Endothelial cell of umbilical vein (primary cell): ENCODE data around the gene SDC1. TPM values are rescaled to one million over a fixed set of nuclear protein-coding genes. Genes with fewer than 3 reads are reported as not detected.

Source experiments
- BruUV-seq: library from RNA; stranded (reverse); fragments of 400-500 nt; replicated peaks from 2 replicates; lab custom pipeline; 2021; lab: Mats Ljungman, UMichigan
- CTCF ChIA-PET: fragments of 300-600, 350-600 bp; sonication (Branson Sonifier 250); formaldehyde crosslinking; loops from one replicate; lab custom pipeline; 2021; ENCODE audit warnings: antibody characterized with exemption, inconsistent platforms; lab: Charles Lee
- POLR2A ChIA-PET: fragments of 300-600, 350-600 bp; sonication (Branson Sonifier 250); formaldehyde crosslinking; loops from one replicate; lab custom pipeline; 2021; ENCODE audit warnings: antibody characterized with exemption, inconsistent platforms; lab: Charles Lee
- DNase-seq: peaks from one replicate; pipeline ENCODE4 v3.0.0-alpha.2; 2011; ENCODE audit warnings: low read depth, low spot score
- FAIRE-seq: peaks from 2 replicates; lab custom pipeline; 2011; peaks lifted over from hg19 to GRCh38; lab: Jason Lieb, UNC
- H2AFZ ChIP-seq: 2 replicates; pipeline ENCODE4 v1.6.0; 2012; ENCODE audit warnings: low read depth, low read length, control low read depth, inconsistent platforms
- H3K27ac ChIP-seq: 2 replicates; pipeline ENCODE4 v1.5.1; 2011; ENCODE audit warnings: low read depth, mild to moderate bottlenecking, control low read depth, low read length, moderate library complexity; ENCODE audit not compliant: insufficient read depth
- H3K27me3 ChIP-seq, 2 experiments: 2 replicates each; pipeline versions ENCODE4 v1.6.0 to v1.6.1; 2011; ENCODE audit warnings: low read length in 2 of 2, mixed read lengths in 1 of 2; ENCODE audit not compliant: control insufficient read depth in 2 of 2, insufficient read depth in 2 of 2
- H3K36me3 ChIP-seq, 2 experiments: 2 replicates in 1 of 2; 3 replicates in 1 of 2; pipeline ENCODE4 v1.5.1; 2011; ENCODE audit warnings: low read length in 2 of 2, mild to moderate bottlenecking in 1 of 2, moderate library complexity in 1 of 2; ENCODE audit not compliant: control insufficient read depth in 2 of 2, insufficient read depth in 2 of 2; ENCODE audit errors: extremely low read depth in 1 of 2
- H3K4me1 ChIP-seq: 3 replicates; pipeline ENCODE4 v1.5.1; 2011; ENCODE audit warnings: mild to moderate bottlenecking, low read length; ENCODE audit not compliant: control insufficient read depth, insufficient read depth; ENCODE audit errors: extremely low read depth
- H3K4me2 ChIP-seq: 2 replicates; pipeline ENCODE4 v1.6.1; 2011; ENCODE audit warnings: low read length, control low read depth, mixed read lengths; ENCODE audit not compliant: insufficient read depth
- H3K4me3 ChIP-seq, 3 experiments: fragments of 200-600 bp in 1 of 3; sonication (generic), shearing (Covaris generic) in 1 of 3; replicated peaks in 1 of 3; 2 replicates each; pipeline ENCODE4 v1.5.1; 2011 to 2016; ENCODE audit warnings: control low read depth in 3 of 3, low read length in 3 of 3, mild to moderate bottlenecking in 2 of 3, inconsistent platforms in 1 of 3, low read depth in 1 of 3, moderate library complexity in 1 of 3; ENCODE audit not compliant: insufficient read depth in 1 of 3
- H3K79me2 ChIP-seq: 2 replicates; pipeline ENCODE4 v1.6.0; 2012; ENCODE audit warnings: low read length, inconsistent platforms; ENCODE audit not compliant: control insufficient read depth, insufficient read depth
- H3K9ac ChIP-seq: replicated peaks from 2 replicates; pipeline ENCODE3; 2011; ENCODE audit warnings: low read length, control low read depth; ENCODE audit not compliant: insufficient read depth; ENCODE audit errors: extremely low read depth
- H3K9me1 ChIP-seq: replicated peaks from 3 replicates; pipeline ENCODE4 v1.6.0; 2011; ENCODE audit warnings: mild to moderate bottlenecking, low read length; ENCODE audit not compliant: control insufficient read depth, insufficient read depth; ENCODE audit errors: extremely low read depth
- H3K9me3 ChIP-seq: replicated peaks from 2 replicates; pipeline ENCODE4 v1.5.1; 2012; ENCODE audit warnings: low read length, inconsistent platforms; ENCODE audit not compliant: control insufficient read depth, insufficient read depth
- H4K20me1 ChIP-seq: replicated peaks from 2 replicates; pipeline ENCODE3; 2011; ENCODE audit warnings: mild to moderate bottlenecking, low read length; ENCODE audit not compliant: control insufficient read depth, insufficient read depth; ENCODE audit errors: extremely low read depth
- EZH2 ChIP-seq: IDR thresholded peaks from 2 replicates; pipeline ENCODE4 v1.6.1; 2012; ENCODE audit warnings: borderline replicate concordance, low read depth, mild to moderate bottlenecking, moderate library complexity, low read length, inconsistent platforms; ENCODE audit not compliant: severe bottlenecking
- FOS ChIP-seq: IDR thresholded peaks from 2 replicates; pipeline ENCODE4 v1.6.1; 2011; ENCODE audit warnings: mild to moderate bottlenecking, low read length, moderate library complexity, borderline replicate concordance; ENCODE audit not compliant: insufficient read depth
- GATA2 ChIP-seq: IDR thresholded peaks from 2 replicates; pipeline ENCODE4 v1.7.0; 2011; ENCODE audit warnings: low read depth, mild to moderate bottlenecking, moderate library complexity, mixed read lengths, low read length; ENCODE audit not compliant: insufficient read length, insufficient read depth
- JUN ChIP-seq: IDR thresholded peaks from 2 replicates; pipeline ENCODE4 v1.6.1; 2011; ENCODE audit warnings: borderline replicate concordance, low read depth; ENCODE audit not compliant: insufficient read length, insufficient read depth
- MYC ChIP-seq: IDR thresholded peaks from one replicate; pipeline ENCODE4 v1.6.1; 2011; ENCODE audit warnings: mild to moderate bottlenecking, low read depth, low read length
- POLR2A ChIP-seq: IDR thresholded peaks from 2 replicates; pipeline ENCODE4 v1.6.1; 2012; ENCODE audit warnings: low read depth, mild to moderate bottlenecking, control low read depth, low read length
- POLR2AphosphoS5 ChIP-seq: IDR thresholded peaks from 2 replicates; pipeline ENCODE4 v1.6.1; 2012; ENCODE audit warnings: low read depth, mild to moderate bottlenecking, control low read depth, low read length, moderate library complexity; ENCODE audit not compliant: insufficient read depth
- dilution Hi-C: fragments of 300-500 bp; cut with MboI; formaldehyde crosslinking; loops from one replicate; pipeline ENCODE4 v1.15.0; 2019; ENCODE audit warnings: low sequenced_read_pairs; ENCODE audit not compliant: extremely low pct_ligation_motif_present
- intact Hi-C: fragments of 100-400 bp; cut with micrococcal nuclease; formaldehyde crosslinking; loops from one replicate; pipeline ENCODE4 v1.10.0; 2022
- polyA plus RNA-seq, 4 experiments: library from polyadenylated mRNA; depleted of rRNA in 3 of 4; stranded (reverse) in 3 of 4; unstranded in 1 of 4; fragments of >200 nt; gene quantifications; 2 replicates each; pipeline versions ENCODE4 v1.2.1 to v1.2.3, GENCODE V29; 2011 to 2012; ENCODE audit warnings: missing spikeins in 1 of 4
- total RNA-seq: library from RNA; stranded (reverse); gene quantifications from 2 replicates; pipeline ENCODE4 v1.2.3, GENCODE V29; 2021
- TF ChIP-seq, protein P1 (sequence below): IDR thresholded peaks from 2 replicates; pipeline ENCODE4 v1.6.1; 2011; ENCODE audit not compliant: insufficient read depth, insufficient read length
- TF ChIP-seq, protein P2 (sequence below), 2 donors: IDR thresholded peaks; 1 replicate in 1 of 2; 2 replicates in 1 of 2; pipeline ENCODE4 v1.5.1; 2011; ENCODE audit warnings: low read length in 2 of 2, mild to moderate bottlenecking in 2 of 2, moderate library complexity in 2 of 2, control low read depth in 1 of 2, inconsistent platforms in 1 of 2, low read depth in 1 of 2; ENCODE audit not compliant: insufficient read depth in 1 of 2; ENCODE audit errors: extremely low read depth in 1 of 2

SDC1 gene
- total and polyA plus RNA-seq, 2 donors (not counting 3 experiments of a cell fraction or from before 2014, with no cell fraction given): 3.2 to 4.0 TPM

DNA sequence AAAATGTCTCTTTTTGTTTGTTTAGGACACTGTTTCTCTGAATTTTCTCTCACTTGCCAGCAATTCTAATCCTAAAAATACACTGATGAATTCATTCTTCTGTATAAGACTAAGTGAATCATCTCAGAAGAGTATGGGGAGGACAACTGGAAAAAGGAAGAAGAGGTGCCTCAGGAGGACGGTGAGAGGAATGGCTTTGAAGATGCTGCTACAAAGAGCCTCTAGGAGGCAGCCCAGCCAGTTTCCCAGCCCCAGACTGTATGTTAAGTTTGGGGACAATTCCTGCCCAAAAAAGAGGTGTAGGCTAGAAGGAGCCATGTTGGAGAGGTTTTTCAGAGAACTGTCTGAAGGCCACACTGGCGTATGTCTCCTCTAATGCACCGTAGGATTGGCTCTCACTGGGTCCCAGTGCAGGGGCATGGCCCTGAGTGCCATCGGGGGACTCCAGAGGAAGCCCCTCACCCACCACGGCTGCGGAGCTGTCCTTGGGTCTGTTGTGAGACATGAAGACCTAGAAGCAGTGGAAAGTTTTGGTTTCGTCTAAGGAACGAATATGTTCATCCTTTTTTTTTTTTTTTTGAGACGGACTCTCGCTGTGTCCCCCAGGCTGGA lies 3.1 kb upstream of the SDC1 start:
- POLR2A ChIA-PET: no interaction called here
- dilution Hi-C loops: no loop called here

More for the DNA sequence above, 3.1 kb upstream of the SDC1 start:
- H2AFZ ChIP-seq: no peak overlapping the region
- no peaks in the 10 kb centered on the region for H3K36me3 ChIP-seq
- H3K4me3 ChIP-seq: no peak overlapping the region
- no peak overlapping the region for H3K27ac ChIP-seq
- peaks cover 10% of the 10 kb centered on the region for H3K4me1 ChIP-seq
- no TSS peak for BruUV-seq
- no peaks in the 10 kb centered on the region for H4K20me1 ChIP-seq
- no peak for FAIRE-seq
- no peak overlapping the region for H3K9ac ChIP-seq
- DNase-seq: no peak
- H3K9me1 ChIP-seq: no peaks in the 10 kb centered on the region
- CTCF ChIA-PET: no interaction called here
- H3K27me3 ChIP-seq: peaks cover 3% of the 10 kb centered on the region in 2 experiments
- intact Hi-C loops: no loop called here
- H3K9me3 ChIP-seq: no peaks in the 10 kb centered on the region
- no peaks in the 10 kb centered on the region for H3K79me2 ChIP-seq
- TF ChIP-seq POLR2AphosphoS5: no peak
- TF ChIP-seq, protein P1, sequence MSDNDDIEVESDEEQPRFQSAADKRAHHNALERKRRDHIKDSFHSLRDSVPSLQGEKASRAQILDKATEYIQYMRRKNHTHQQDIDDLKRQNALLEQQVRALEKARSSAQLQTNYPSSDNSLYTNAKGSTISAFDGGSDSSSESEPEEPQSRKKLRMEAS: no peak
- TF ChIP-seq, protein P2, sequence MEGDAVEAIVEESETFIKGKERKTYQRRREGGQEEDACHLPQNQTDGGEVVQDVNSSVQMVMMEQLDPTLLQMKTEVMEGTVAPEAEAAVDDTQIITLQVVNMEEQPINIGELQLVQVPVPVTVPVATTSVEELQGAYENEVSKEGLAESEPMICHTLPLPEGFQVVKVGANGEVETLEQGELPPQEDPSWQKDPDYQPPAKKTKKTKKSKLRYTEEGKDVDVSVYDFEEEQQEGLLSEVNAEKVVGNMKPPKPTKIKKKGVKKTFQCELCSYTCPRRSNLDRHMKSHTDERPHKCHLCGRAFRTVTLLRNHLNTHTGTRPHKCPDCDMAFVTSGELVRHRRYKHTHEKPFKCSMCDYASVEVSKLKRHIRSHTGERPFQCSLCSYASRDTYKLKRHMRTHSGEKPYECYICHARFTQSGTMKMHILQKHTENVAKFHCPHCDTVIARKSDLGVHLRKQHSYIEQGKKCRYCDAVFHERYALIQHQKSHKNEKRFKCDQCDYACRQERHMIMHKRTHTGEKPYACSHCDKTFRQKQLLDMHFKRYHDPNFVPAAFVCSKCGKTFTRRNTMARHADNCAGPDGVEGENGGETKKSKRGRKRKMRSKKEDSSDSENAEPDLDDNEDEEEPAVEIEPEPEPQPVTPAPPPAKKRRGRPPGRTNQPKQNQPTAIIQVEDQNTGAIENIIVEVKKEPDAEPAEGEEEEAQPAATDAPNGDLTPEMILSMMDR (IDR thresholded peaks at IDR 0.05; ENCODE audit: extremely low read depth in 1 of 2, insufficient read depth in 1 of 2, low read depth in 1 of 2, low read length in 2 of 2): no peak
- no peak for TF ChIP-seq JUN
- TF ChIP-seq POLR2A: no peak
- no peak for TF ChIP-seq GATA2
- no peak for TF ChIP-seq EZH2
- TF ChIP-seq MYC: no peak
- no peak for TF ChIP-seq FOS
- no peak overlapping the region for H3K4me2 ChIP-seq
